NCI-H2107 treated with DMSO at 0.1 percent for 48 hours (cell line): ENCODE measurements around the gene PNKD.

Experiments
- DNase-seq: peaks from one replicate; lab custom pipeline; 2025; ENCODE audit not compliant: unreplicated experiment; lab: John Stamatoyannopoulos, UW

Gene PNKD

DNA sequence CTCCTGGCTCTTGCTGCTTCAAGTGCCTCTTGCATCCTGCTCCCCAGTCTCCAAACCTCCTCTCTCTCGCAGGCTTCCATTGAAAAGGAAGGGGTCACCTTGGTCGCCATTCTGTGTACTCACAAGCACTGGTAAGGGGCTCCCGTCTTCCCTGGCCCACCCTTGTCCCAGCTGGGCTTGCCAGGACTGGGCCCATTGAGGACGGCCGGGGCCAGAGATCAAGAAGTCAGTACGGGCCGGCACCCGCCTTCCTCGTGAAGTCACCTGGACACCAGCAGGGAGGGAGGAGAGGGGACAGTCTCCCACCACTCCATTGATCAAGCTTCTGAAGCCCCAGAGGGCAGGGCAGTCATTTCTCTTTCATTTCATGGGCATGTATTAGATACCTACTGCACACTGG, 70.3 kb downstream of the PNKD start:
- no peak for DNase-seq

GRCh38 chr2:218341381-218341780, 71.1 kb downstream of the PNKD start:
- DNase-seq, result no peak

DNA sequence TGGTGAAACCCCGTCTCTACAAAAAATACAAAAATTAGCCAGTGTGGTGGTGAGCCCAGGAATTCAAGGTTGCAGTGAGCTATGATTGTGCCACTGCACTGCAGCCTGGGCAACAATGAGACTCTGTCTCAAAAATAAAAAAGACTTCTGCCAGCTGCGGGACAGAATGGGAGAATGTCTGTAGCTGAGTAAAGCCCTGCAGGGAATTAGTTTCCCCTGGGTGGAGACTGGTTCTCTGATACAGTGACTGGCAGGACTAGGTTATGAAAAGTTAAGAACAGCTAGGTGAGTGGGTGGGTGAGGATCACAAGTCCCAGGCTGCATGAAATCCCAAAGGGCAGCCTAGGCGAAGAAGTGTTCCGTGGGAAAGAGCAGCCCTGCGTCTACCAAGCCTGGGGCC, 72.5 kb downstream of the PNKD start:
- no peak for DNase-seq

- DNase-seq, result no peak
Measured at GRCh38 chr2:218343591-218343990, 73.3 kb downstream of the PNKD start.

GRCh38 chr2:218344090-218344754, 73.9 kb downstream of the PNKD start:
- no peak for DNase-seq

DNA sequence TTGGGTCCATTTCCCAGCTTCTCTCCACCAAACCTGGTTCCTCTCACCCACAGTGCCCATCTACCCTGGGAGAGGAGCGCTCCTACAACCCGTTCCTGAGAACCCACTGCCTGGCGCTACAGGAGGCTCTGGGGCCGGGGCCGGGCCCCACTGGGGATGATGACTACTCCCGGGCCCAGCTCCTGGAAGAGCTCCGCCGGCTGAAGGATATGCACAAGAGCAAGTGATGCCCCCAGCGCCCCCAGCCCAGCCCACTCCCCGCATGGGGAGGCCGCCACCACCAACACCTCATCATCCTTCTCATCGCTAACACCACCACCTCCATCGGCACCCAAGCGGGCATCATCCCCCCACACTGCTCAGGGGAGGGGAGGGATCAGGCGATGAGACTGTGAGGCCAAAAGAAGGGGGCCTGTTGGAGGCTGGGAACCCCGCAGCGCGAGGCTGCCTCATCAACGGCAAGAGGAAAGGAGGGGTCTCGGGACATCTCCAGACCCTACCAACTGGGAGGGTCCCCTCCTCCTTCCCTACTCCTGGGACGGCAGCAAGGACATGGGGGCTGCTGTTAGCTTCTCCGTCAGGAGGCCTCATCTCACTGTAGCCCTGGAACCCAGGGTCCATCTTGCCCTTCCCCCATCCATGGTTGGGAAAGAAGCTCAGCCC, 74.6 kb downstream of the PNKD start:
- no peak for DNase-seq

GRCh38 chr2:218345491-218346236, 75.3 kb downstream of the PNKD start:
- DNase-seq, result peak; percentile 10

DNA sequence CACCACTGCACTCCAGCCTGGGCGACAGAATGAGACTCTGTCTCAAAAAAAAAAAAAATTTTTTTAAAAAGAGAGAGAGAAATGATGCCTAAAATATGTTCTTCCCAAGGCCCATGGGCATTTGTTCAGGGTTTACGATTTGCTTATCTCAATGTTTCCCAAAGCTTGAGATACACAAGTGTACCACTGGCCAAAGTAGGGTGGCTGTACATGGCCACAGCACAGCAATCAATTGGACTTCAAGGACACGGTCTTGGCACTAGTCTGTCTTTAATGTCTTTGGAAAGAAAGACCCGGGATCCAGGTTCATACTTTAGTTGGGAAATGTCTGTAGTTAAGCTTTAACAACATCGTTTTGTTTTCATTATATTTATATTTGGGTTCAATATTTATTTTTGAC, 76.9 kb downstream of the PNKD start:
- DNase-seq, result no peak

DNA sequence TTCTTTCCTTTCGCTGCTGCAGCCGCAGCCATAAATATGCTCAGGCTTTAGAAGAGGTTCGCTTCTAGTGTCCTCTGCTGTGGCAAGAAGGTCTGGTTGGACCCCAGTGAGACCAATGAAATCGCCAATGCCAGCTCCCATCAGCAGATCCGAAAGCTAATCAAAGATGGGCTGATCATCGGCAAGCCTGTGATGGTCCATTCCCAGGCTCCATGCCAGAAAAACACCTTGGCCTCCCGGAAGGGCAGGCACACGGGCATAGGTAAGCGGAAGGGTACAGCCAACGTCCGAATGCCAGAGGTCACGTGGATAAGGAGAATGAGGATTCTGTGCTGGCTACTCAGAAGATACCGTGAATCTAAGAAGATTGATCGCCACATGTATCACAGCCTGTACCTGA, 83.7 kb downstream of the PNKD start:
- no peak for DNase-seq

- no peak for DNase-seq
Measured at GRCh38 chr2:218354850-218355443, 84.6 kb downstream of the PNKD start.

- no peak for DNase-seq
Measured at GRCh38 chr2:218357236-218358177, 87.2 kb downstream of the PNKD start.

- no peak for DNase-seq
Measured at GRCh38 chr2:218360453-218360852, 90.1 kb downstream of the PNKD start.

DNA sequence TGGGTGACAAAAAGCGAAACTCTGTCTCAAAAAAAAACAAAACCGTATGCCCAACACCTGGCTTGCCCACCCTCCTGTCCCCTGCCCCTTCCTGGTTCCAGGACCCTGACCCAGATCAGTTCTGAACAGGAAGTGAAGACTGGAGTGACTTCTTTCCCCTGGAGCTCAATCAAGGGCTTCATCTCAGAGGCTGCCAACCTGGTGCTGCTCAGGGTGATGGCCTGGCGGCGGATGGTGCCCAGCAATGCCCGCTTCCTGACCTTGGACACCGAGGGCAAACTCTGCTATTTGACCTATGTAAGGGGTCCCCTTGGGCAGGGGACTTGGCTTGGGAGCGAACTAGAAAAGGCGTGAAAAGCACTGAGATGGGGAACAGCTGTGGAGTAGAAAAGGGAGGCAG, 92.3 kb downstream of the PNKD start:
- no peak for DNase-seq

GRCh38 chr2:218363736-218364135, 93.4 kb downstream of the PNKD start:
- DNase-seq, result no peak

- no peak for DNase-seq
Measured at GRCh38 chr2:218364196-218364595, 93.9 kb downstream of the PNKD start.

DNA sequence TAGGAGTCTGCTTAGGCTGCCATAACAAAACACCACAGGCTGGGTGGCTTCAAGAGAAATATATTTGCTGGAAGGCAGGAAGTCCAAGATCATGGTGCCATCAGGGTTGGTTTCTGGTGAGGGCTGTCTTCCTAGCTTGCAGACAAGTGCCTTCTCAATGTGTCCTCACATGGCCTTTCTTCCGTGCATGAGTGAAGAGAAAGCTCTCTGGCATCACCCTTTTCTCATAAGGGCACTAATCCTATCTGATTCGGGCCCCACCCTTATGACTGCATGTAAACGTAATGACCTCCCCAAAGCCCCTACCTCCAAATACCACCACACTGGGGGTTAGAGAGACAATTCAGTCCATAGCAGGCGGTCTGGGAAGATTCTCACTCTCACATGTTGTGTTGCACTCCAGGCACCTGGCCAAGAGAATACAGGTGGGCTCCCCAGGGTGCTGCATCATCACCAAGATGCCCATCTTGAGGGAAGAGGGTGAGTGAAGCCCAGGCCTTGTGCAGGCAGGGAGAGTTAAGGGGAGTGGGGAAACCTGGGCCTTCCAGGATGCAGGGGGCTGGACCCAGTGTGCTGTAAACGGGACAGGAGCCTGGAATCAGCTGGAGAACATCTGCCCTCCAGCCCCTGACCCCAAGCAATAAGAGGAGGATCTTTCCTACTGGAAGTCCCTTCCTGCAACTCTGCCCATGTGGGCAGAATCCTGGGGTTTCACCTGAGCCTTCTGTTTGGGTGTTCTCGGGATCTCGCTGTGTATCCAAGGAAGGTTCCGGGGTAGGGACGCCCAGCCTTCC, 96.5 kb downstream of the PNKD start:
- DNase-seq, result no peak

- DNase-seq, result no peak
Measured at GRCh38 chr2:218367415-218368149, 97.3 kb downstream of the PNKD start.

DNA sequence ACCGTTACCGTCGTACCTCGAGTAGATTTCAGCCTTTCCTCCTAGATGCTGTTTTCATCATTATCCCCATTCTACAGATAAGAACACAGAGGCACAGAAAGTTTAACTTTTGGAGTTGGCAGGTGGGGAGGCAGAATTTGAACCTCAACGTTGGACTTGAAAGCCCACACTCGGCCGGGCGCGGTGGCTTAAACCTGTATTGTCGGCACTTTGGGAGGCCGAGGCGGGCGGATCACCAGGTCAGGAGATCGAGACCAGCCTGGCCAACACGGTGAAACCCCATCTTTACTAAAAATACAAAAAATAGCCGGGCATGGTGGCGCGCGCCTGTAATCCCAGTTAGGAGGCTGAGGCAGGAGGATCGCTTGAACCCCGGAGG, 97.8 kb downstream of the PNKD start:
- DNase-seq, result no peak

GRCh38 chr2:218368621-218369153, 98.4 kb downstream of the PNKD start:
- no peak for DNase-seq
